Mammary epithelial cell (primary cell): ENCODE results near the gene PRR35.

ENCODE experiments used
- EZH2 ChIP-seq: IDR thresholded peaks from 2 replicates; pipeline ENCODE4 v1.6.1; 2012; ENCODE audit warnings: low read length, inconsistent platforms, borderline replicate concordance
- TF ChIP-seq, protein P1 (sequence below), 2 donors: IDR thresholded peaks in 1 of 2; conservative IDR thresholded peaks in 1 of 2; 2 replicates each; pipeline ENCODE4 v1.5.1; 2011 to 2012; ENCODE audit warnings: inconsistent platforms in 2 of 2, low read length in 2 of 2, mild to moderate bottlenecking in 2 of 2, control low read depth in 1 of 2, low read depth in 1 of 2; ENCODE audit not compliant: insufficient read depth in 1 of 2; ENCODE audit errors: extremely low read depth in 1 of 2

DNA sequence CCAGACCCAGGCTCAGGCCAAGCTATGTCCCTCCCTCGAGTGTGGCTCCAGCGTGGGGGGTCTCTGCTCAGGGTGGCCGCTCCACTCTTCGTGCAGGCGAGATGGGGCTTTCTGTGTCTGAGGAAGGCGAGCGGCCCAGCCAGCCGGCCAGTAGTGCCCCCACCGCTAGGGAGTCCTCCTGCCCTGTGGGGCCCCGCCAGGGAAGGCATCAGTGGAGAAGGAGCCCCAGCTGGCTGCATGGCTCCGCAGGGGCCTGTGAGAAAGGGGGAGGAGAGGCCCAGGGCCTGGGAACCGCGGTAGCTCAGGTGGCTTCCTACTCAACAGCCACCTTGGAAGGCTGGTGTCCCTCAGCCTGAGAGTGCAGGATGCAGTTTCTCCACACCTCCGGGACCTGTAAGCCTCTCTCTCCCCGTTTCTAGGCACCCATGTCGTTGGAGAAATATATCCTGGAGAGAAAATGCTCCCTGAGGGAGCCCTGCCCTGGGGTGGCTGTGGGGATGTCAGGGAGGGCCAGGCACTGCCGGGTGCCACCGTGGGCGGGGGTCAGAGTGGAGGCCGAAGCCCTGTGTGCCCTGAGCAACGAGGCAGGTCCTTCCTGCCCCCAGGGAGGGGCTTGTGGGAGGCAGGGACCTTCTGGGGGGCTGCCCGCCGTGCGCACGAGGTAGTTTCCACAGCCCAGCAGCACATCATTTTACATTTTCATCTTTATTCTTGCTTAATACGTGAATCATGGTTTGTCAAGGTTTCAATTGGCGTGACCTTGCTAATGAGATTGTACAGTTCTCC, 12.9 kb downstream of the PRR35 start:
- TF ChIP-seq EZH2, result no peak
- TF ChIP-seq, protein P1, sequence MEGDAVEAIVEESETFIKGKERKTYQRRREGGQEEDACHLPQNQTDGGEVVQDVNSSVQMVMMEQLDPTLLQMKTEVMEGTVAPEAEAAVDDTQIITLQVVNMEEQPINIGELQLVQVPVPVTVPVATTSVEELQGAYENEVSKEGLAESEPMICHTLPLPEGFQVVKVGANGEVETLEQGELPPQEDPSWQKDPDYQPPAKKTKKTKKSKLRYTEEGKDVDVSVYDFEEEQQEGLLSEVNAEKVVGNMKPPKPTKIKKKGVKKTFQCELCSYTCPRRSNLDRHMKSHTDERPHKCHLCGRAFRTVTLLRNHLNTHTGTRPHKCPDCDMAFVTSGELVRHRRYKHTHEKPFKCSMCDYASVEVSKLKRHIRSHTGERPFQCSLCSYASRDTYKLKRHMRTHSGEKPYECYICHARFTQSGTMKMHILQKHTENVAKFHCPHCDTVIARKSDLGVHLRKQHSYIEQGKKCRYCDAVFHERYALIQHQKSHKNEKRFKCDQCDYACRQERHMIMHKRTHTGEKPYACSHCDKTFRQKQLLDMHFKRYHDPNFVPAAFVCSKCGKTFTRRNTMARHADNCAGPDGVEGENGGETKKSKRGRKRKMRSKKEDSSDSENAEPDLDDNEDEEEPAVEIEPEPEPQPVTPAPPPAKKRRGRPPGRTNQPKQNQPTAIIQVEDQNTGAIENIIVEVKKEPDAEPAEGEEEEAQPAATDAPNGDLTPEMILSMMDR (conservative IDR thresholded peaks at IDR 0.05 in 1 of 2, IDR thresholded peaks at IDR 0.05 in 1 of 2; ENCODE audit: extremely low read depth in 1 of 2, insufficient read depth in 1 of 2, low read depth in 1 of 2, low read length in 2 of 2), result no peak
